HEK293 (cell line): ENCODE measurements around the gene SLC5A9.

ENCODE experiments used
- REST ChIP-seq: fragments of 450-650 bp; formaldehyde crosslinking; IDR thresholded peaks from 2 replicates; pipeline ENCODE4 v1.5.1; 2016; ENCODE audit warnings: missing biosample characterization, missing genetic modification characterization
- ZBTB21 ChIP-seq: fragments of 450-650 bp; formaldehyde crosslinking; IDR thresholded peaks from 2 replicates; pipeline ENCODE4 v1.5.1; 2017; ENCODE audit warnings: missing biosample characterization, missing genetic modification characterization
- ZNF274 ChIP-seq, 2 experiments: fragments of 200-500 bp in 1 of 2; fragments of 450-650 bp in 1 of 2; sonication (Bioruptor generic) in 1 of 2; formaldehyde crosslinking in 1 of 2; IDR thresholded peaks; 2 replicates each; pipeline versions ENCODE4 v1.5.1 to v1.6.1; 2014 to 2016; ENCODE audit warnings: borderline replicate concordance in 1 of 2, inconsistent platforms in 1 of 2, low read length in 1 of 2, missing biosample characterization in 1 of 2, missing genetic modification characterization in 1 of 2
- ZNF473 ChIP-seq: fragments of 450-650 bp; formaldehyde crosslinking; IDR thresholded peaks from 2 replicates; pipeline ENCODE4 v1.5.1; 2017; ENCODE audit warnings: missing biosample characterization, missing genetic modification characterization
- TF ChIP-seq, protein P1 (sequence below): fragments of 450-650 bp; formaldehyde crosslinking; IDR thresholded peaks from 2 replicates; pipeline ENCODE4 v1.5.1; 2016; ENCODE audit warnings: missing biosample characterization, missing genetic modification characterization

DNA sequence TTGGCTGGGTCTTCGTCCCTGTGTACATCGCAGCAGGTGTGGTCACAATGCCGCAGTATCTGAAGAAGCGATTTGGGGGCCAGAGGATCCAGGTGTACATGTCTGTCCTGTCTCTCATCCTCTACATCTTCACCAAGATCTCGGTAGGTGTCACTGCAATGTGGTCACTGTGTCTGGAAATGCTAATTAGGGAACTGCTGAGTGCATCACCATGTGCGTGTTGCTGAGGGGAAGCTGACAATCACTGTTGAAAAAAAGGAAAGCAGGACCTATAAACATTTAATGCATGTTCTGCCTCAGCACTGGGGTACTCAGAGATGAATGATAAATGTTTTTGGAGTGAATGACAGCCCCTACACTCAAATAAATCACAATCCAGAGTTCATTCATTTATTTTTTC lies 6.8 kb downstream of the SLC5A9 start:
- TF ChIP-seq, protein P1, sequence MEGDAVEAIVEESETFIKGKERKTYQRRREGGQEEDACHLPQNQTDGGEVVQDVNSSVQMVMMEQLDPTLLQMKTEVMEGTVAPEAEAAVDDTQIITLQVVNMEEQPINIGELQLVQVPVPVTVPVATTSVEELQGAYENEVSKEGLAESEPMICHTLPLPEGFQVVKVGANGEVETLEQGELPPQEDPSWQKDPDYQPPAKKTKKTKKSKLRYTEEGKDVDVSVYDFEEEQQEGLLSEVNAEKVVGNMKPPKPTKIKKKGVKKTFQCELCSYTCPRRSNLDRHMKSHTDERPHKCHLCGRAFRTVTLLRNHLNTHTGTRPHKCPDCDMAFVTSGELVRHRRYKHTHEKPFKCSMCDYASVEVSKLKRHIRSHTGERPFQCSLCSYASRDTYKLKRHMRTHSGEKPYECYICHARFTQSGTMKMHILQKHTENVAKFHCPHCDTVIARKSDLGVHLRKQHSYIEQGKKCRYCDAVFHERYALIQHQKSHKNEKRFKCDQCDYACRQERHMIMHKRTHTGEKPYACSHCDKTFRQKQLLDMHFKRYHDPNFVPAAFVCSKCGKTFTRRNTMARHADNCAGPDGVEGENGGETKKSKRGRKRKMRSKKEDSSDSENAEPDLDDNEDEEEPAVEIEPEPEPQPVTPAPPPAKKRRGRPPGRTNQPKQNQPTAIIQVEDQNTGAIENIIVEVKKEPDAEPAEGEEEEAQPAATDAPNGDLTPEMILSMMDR (tag by site-specific recombination): no peak
- no peak for TF ChIP-seq REST
- TF ChIP-seq ZNF274 (IDR thresholded peaks at IDR 0.05; ENCODE audit: low read length): no peak
- no peak for TF ChIP-seq ZNF274 (tag by site-specific recombination; IDR thresholded peaks at IDR 0.05; ENCODE audit: borderline replicate concordance)
- TF ChIP-seq ZBTB21: no peak
- TF ChIP-seq ZNF473: no peak
